Hepatocyte (in vitro differentiated cells): ENCODE data around the gene TMEM204.

ENCODE experiments used
- EZH2 ChIP-seq: fragments of 200-600 bp; sonication (generic); IDR thresholded peaks from 2 replicates; pipeline ENCODE4 v1.6.1; 2016; ENCODE audit warnings: antibody characterized with exemption, mild to moderate bottlenecking, borderline replicate concordance
- EZH2phosphoT487 ChIP-seq: fragments of 200-600 bp; sonication (generic); IDR thresholded peaks from one replicate; pipeline ENCODE4 v1.6.1; 2018; ENCODE audit warnings: antibody characterized with exemption, mild to moderate bottlenecking, low read depth, moderate library complexity; ENCODE audit not compliant: unreplicated experiment, severe bottlenecking
- TF ChIP-seq, protein P1 (sequence below): fragments of 200-600 bp; sonication (generic); IDR thresholded peaks from 2 replicates; pipeline ENCODE4 v1.5.1; 2016; ENCODE audit warnings: antibody characterized with exemption, mild to moderate bottlenecking; ENCODE audit not compliant: poor library complexity

DNA sequence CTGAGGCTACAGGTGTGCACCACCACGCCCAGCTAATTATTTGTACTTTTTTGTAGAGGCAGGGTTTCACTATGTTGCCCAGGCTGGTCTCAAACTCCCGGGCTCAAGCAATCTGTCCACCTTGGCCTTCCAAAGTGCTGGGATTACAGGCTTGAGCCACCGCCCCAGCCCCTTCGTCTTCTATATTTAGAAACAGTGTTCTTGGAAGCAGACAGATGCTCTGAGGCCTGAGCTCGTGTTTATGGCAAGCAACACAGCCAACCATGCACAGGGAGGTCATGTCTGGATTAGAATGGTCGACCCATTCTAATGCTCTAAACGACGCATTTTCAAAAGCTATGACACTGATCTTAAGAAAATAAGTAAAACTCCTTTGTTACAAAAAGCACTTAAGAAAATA lies 16.6 kb downstream of the TMEM204 start:
- TF ChIP-seq, protein P1, sequence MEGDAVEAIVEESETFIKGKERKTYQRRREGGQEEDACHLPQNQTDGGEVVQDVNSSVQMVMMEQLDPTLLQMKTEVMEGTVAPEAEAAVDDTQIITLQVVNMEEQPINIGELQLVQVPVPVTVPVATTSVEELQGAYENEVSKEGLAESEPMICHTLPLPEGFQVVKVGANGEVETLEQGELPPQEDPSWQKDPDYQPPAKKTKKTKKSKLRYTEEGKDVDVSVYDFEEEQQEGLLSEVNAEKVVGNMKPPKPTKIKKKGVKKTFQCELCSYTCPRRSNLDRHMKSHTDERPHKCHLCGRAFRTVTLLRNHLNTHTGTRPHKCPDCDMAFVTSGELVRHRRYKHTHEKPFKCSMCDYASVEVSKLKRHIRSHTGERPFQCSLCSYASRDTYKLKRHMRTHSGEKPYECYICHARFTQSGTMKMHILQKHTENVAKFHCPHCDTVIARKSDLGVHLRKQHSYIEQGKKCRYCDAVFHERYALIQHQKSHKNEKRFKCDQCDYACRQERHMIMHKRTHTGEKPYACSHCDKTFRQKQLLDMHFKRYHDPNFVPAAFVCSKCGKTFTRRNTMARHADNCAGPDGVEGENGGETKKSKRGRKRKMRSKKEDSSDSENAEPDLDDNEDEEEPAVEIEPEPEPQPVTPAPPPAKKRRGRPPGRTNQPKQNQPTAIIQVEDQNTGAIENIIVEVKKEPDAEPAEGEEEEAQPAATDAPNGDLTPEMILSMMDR = no peak
- TF ChIP-seq EZH2phosphoT487 = no peak
- TF ChIP-seq EZH2 = no peak
